OCI-LY3 (cell line): Measurements from ENCODE around the gene CLDN3.

ENCODE experiments used
- H2AFZ ChIP-seq: fragments of 200-600, 300-600 bp; shearing (Covaris generic); 2 replicates; pipeline ENCODE4 v1.6.0; 2014; ENCODE audit warnings: antibody characterized with exemption, low read depth, low read length
- H3K27ac ChIP-seq: fragments of 200-600, 300-600 bp; sonication (generic); 2 replicates; pipeline ENCODE4 v1.5.1; 2014; ENCODE audit warnings: mild to moderate bottlenecking, low read length, moderate library complexity, mixed read lengths
- H3K27me3 ChIP-seq: fragments of 200-600, 300-600 bp; sonication (generic); 2 replicates; pipeline ENCODE4 v1.6.1; 2014; ENCODE audit warnings: low read depth, low read length, mixed read lengths
- H3K36me3 ChIP-seq: fragments of 200-600, 300-600 bp; sonication (generic); replicated peaks from 2 replicates; pipeline ENCODE3; 2014; ENCODE audit warnings: low read depth, low read length, mixed read lengths
- H3K4me1 ChIP-seq: fragments of 300-600, 200-600 bp; sonication (generic); 2 replicates; pipeline ENCODE4 v1.6.1; 2014; ENCODE audit warnings: low read length, mixed read lengths
- H3K4me2 ChIP-seq: fragments of 200-600, 300-600 bp; sonication (generic); 2 replicates; pipeline ENCODE4 v1.6.1; 2014; ENCODE audit warnings: low read length, mixed read lengths
- H3K4me3 ChIP-seq: fragments of 300-600, 200-600 bp; sonication (generic); 2 replicates; pipeline ENCODE4 v1.5.1; 2014; ENCODE audit warnings: antibody characterized with exemption, mild to moderate bottlenecking, low read length, moderate library complexity
- H3K79me2 ChIP-seq: fragments of 300-600, 200-600 bp; shearing (Covaris generic); 2 replicates; pipeline ENCODE4 v1.6.1; 2014; ENCODE audit warnings: mild to moderate bottlenecking, low read length, mixed read lengths
- H3K9ac ChIP-seq: fragments of 300-600, 200-600 bp; shearing (Covaris generic); 2 replicates; pipeline ENCODE4 v1.6.0; 2014; ENCODE audit warnings: mild to moderate bottlenecking, low read length, moderate library complexity
- H3K9me3 ChIP-seq: fragments of 200-600, 300-600 bp; shearing (Covaris generic); 2 replicates; pipeline ENCODE4 v1.6.1; 2014; ENCODE audit warnings: low read length, mixed read lengths; ENCODE audit not compliant: insufficient read depth
- H4K20me1 ChIP-seq: fragments of 200-600, 300-600 bp; sonication (generic); 2 replicates; pipeline ENCODE4 v1.6.1; 2016; ENCODE audit warnings: low read length, mixed read lengths; ENCODE audit not compliant: insufficient read depth
- EZH2phosphoT487 ChIP-seq: fragments of 200-600 bp; shearing (Covaris generic); IDR thresholded peaks from 2 replicates; pipeline ENCODE4 v1.6.1; 2018; ENCODE audit warnings: antibody characterized with exemption, mixed run types, low read depth
- TF ChIP-seq, protein P1 (sequence below): fragments of 200-600, 300-600 bp; sonication (generic); IDR thresholded peaks from 2 replicates; pipeline ENCODE4 v1.5.1; 2014; ENCODE audit warnings: antibody characterized with exemption, low read length, low read depth

CLDN3 gene

DNA sequence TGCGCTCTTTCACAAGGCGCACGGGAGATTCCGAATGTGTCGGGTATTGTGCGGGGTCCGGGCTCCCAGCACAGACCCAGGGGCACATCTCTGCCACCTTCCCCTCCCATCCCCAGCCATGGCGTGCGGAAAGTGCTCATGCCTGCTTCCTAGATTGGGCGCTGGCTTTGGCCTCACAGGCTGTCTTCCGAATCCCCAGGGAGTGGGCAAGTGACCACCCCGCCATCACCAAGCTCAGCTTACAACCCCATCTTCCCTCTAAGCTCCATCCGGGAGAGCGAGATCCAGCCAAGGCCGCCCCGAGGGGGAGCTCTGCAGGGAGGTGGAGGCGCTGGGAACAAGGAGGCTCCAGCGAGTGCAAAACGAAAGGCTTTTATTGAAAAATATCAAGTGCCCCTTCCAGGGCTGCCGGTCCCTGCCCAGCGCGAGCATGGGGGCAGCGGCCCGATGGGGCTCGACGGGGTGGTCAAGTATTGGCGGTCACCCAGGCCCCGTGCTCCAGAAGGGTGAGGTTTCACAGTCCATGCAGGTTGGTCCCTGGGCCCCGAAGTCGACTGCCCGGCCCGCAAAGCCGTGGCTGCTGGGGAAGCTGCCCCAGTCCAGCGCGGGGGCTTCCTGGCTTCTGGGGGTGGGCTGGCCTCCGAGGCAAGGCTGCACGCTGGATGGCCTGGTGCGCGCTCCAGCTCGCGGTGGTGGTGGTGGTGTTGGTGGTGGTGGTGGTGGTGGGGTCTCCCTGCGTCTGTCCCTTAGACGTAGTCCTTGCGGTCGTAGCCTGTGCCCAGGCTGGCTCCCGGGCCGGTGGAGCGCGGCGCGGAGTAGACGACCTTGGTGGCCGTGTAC is 1.2 kb downstream of the CLDN3 start:
- Histone ChIP-seq H3K36me3 (no peaks in the 10 kb centered on the region), H3K27ac (no peak overlapping the region), H2AFZ (no peak overlapping the region), H3K27me3 (no peaks in the 10 kb centered on the region), H3K9me3 (no peaks in the 10 kb centered on the region), H3K79me2 (no peaks in the 10 kb centered on the region), H3K4me3 (no peak overlapping the region), H3K4me2 (no peak overlapping the region), H3K9ac (no peak overlapping the region), H3K4me1 (no peaks in the 10 kb centered on the region), H4K20me1 (no peaks in the 10 kb centered on the region)
- TF ChIP-seq, protein P1, sequence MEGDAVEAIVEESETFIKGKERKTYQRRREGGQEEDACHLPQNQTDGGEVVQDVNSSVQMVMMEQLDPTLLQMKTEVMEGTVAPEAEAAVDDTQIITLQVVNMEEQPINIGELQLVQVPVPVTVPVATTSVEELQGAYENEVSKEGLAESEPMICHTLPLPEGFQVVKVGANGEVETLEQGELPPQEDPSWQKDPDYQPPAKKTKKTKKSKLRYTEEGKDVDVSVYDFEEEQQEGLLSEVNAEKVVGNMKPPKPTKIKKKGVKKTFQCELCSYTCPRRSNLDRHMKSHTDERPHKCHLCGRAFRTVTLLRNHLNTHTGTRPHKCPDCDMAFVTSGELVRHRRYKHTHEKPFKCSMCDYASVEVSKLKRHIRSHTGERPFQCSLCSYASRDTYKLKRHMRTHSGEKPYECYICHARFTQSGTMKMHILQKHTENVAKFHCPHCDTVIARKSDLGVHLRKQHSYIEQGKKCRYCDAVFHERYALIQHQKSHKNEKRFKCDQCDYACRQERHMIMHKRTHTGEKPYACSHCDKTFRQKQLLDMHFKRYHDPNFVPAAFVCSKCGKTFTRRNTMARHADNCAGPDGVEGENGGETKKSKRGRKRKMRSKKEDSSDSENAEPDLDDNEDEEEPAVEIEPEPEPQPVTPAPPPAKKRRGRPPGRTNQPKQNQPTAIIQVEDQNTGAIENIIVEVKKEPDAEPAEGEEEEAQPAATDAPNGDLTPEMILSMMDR, result no peak
- TF ChIP-seq EZH2phosphoT487, result no peak

DNA sequence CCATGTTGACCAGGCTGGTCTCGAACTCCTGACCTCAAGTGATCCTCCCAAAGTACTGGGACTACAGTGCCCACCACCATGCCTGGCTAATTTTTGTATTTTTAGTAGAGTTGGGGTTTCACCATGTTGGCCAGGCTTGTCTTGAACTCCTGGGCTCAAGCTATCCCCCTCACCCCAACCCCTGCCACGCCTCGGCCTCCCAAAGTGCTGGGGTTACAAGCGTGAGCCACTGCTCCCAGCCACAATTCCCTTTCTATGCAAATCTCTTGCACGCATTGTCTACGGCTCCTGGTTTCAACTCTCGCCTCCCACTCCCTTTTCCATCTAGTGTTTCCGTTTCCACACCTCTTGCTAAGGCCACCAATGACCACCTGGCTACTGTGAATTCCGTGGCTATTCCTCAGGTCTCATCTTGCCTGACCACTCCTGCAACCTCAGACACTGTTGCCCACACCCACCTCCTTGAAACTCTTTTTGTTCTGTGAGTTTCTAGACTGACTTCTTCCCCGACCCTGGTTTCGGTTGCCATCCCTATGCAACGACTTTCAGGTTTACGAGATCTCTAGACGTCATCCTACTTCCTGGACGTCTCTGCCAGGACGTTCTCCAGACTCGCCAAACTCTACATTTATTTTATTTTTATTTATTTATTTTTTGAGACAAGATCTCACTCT is 3.4 kb downstream of the CLDN3 start:
- Histone ChIP-seq H3K4me3 (no peak overlapping the region), H3K9ac (no peak overlapping the region), H4K20me1 (no peaks in the 10 kb centered on the region), H3K27ac (no peak overlapping the region), H3K27me3 (no peaks in the 10 kb centered on the region), H3K4me2 (no peak overlapping the region), H3K4me1 (no peaks in the 10 kb centered on the region), H3K9me3 (no peaks in the 10 kb centered on the region), H2AFZ (no peak overlapping the region), H3K79me2 (no peaks in the 10 kb centered on the region), H3K36me3 (no peaks in the 10 kb centered on the region)
- TF ChIP-seq EZH2phosphoT487, result no peak
- TF ChIP-seq, protein P1, result no peak

DNA sequence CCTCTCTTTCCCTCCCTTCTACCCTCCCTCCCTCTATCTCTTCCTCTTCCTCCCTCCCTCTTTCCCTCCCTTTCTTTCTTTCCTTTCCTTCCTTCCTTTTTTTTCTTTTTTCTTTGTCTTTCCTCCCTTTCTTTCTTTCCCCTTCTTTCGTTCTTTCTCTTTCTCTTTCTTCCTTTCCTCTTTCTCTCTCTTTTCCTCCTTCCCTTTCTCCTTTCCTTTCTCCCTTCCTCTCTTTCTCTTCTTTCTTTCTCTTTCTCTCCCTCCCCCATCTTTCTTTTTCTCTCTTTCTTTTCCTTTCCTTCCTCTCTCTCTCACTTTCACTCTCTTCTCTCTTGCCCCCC is 7.4 kb downstream of the CLDN3 start:
- H3K9ac ChIP-seq, result no peak overlapping the region
- H3K4me3 ChIP-seq, result no peak overlapping the region
- H2AFZ ChIP-seq, result no peak overlapping the region
- no peak overlapping the region for H3K4me2 ChIP-seq
- no peak overlapping the region for H3K27ac ChIP-seq
- H3K27me3 ChIP-seq, result no peaks in the 10 kb centered on the region
- no peaks in the 10 kb centered on the region for H3K36me3 ChIP-seq
- H3K79me2 ChIP-seq, result no peaks in the 10 kb centered on the region
- no peak for TF ChIP-seq EZH2phosphoT487
- TF ChIP-seq, protein P1, result no peak
- H3K4me1 ChIP-seq, result no peaks in the 10 kb centered on the region
- H4K20me1 ChIP-seq, result no peaks in the 10 kb centered on the region
- no peaks in the 10 kb centered on the region for H3K9me3 ChIP-seq

- Histone ChIP-seq H3K9ac (no peak overlapping the region), H3K4me2 (no peak overlapping the region), H3K4me1 (no peaks in the 10 kb centered on the region), H3K36me3 (no peaks in the 10 kb centered on the region), H3K27ac (no peak overlapping the region), H2AFZ (no peak overlapping the region), H3K4me3 (no peak overlapping the region), H3K9me3 (no peaks in the 10 kb centered on the region), H4K20me1 (no peaks in the 10 kb centered on the region), H3K79me2 (no peaks in the 10 kb centered on the region), H3K27me3 (no peaks in the 10 kb centered on the region)
- TF ChIP-seq, protein P1, result no peak
- no peak for TF ChIP-seq EZH2phosphoT487
Observed at GRCh38 chr7:73761854-73762658, 8.0 kb downstream of the CLDN3 start.
